Measurements from ENCODE around the gene EPHA3. TPM values are rescaled to one million over a fixed set of nuclear protein-coding genes. Genes with fewer than 3 reads are reported as not detected.

The EPHA3 gene
- total and polyA plus RNA-seq, 7 donors = under 0.01 to 23.5 (median 13.3) TPM; not detected in 1

DNA sequence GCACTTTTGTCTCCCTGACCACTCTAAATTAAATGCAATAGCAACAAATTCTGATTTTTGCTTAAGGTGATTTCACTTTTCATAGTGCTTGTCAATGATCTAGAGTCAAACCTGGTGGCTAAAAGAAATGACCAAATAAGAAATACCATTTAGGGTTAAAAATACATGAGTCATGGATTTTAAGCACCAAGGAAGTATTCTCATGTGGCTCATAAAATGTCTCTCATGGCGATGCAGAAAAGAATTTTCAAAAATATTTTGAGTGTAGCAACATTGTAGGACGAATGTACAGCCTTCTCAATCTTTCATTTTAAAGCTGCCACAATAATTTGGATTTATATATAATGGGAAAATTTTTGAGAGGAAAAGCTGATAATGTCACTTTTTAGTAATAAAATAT lies 193.6 kb downstream of the EPHA3 start:
- Histone ChIP-seq H3K9me3 (no peaks in the 10 kb centered on the region), H3K36me3 (no peaks in the 10 kb centered on the region), H3K27ac (no peak overlapping the region), H3K4me1 (no peaks in the 10 kb centered on the region), H3K27me3 (no peaks in the 10 kb centered on the region), H3K4me3 (no peak overlapping the region)
- intact Hi-C loops (cut with DNase I) = no loop called here
- 22 to 47% methylated on average over 2 of the region's 2 CpGs for WGBS, 2 donors
- DNase-seq = no peak
- no peak for TF ChIP-seq POLR2A (IDR thresholded peaks at IDR 0.05)
- TF ChIP-seq, protein P1, sequence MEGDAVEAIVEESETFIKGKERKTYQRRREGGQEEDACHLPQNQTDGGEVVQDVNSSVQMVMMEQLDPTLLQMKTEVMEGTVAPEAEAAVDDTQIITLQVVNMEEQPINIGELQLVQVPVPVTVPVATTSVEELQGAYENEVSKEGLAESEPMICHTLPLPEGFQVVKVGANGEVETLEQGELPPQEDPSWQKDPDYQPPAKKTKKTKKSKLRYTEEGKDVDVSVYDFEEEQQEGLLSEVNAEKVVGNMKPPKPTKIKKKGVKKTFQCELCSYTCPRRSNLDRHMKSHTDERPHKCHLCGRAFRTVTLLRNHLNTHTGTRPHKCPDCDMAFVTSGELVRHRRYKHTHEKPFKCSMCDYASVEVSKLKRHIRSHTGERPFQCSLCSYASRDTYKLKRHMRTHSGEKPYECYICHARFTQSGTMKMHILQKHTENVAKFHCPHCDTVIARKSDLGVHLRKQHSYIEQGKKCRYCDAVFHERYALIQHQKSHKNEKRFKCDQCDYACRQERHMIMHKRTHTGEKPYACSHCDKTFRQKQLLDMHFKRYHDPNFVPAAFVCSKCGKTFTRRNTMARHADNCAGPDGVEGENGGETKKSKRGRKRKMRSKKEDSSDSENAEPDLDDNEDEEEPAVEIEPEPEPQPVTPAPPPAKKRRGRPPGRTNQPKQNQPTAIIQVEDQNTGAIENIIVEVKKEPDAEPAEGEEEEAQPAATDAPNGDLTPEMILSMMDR (IDR thresholded peaks at IDR 0.05) = no peak

DNA sequence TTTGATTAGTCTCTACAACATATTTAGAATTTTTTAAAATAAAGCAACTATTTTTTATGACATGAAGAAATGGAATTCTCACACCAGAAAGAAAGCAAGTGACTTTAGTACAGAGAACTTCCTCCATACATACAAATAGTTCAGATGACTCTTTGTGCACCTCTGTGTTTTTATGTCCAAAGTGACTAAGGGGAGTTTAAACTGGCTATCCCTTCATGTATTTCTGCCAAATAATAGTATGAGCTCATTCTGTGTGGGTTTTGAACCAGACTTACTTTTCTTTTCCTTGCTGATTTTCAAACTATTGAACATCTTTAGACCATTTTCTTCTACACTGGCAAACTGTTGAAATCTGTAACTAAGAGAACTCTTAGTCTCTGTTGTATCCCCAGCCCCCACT lies 196.3 kb downstream of the EPHA3 start:
- DNase-seq = no peak
- Histone ChIP-seq H3K27me3 (no peaks in the 10 kb centered on the region), H3K27ac (no peak overlapping the region), H3K36me3 (no peaks in the 10 kb centered on the region), H3K9me3 (no peaks in the 10 kb centered on the region), H3K4me1 (no peaks in the 10 kb centered on the region), H3K4me3 (no peak overlapping the region)
- TF ChIP-seq, protein P1 (IDR thresholded peaks at IDR 0.05) = no peak
- TF ChIP-seq POLR2A (IDR thresholded peaks at IDR 0.05) = no peak
- TF ChIP-seq EP300 (IDR thresholded peaks at IDR 0.05) = no peak
- TF ChIP-seq POLR2AphosphoS5 (IDR thresholded peaks at IDR 0.05) = no peak
- intact Hi-C loops (cut with DNase I) = no loop called here

DNA sequence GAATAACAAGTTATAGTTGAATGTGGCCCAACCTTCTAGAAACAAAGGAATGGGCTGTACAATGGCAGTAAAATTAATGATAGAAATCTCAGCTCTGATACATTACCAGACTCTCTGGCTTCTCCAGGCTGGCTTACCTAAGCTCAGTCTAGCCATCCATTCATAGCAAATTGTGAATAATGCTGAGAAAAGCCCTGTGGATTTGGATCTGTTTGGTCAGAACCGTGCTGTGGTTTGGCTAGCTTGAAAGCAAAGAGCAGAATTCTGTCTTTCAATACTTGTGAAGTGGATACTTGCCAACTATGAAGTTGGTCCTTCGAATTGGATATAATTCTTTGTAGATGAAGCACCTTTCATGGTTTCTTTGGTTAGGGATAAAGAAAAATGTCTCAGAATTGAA lies 199.1 kb downstream of the EPHA3 start:
- WGBS, 2 donors = 53 to 74% methylated on average over 2 of the region's 2 CpGs
- H3K36me3 ChIP-seq = no peaks in the 10 kb centered on the region
- no peaks in the 10 kb centered on the region for H3K27me3 ChIP-seq
- H3K4me3 ChIP-seq = no peak overlapping the region
- no peak for DNase-seq
- TF ChIP-seq POLR2AphosphoS5 (IDR thresholded peaks at IDR 0.05) = no peak
- TF ChIP-seq EP300 (IDR thresholded peaks at IDR 0.05) = no peak
- TF ChIP-seq POLR2A (IDR thresholded peaks at IDR 0.05) = no peak
- TF ChIP-seq, protein P1 (IDR thresholded peaks at IDR 0.05) = no peak
- no peaks in the 10 kb centered on the region for H3K9me3 ChIP-seq
- no peak overlapping the region for H3K27ac ChIP-seq
- intact Hi-C loops (cut with DNase I) = no loop called here
- H3K4me1 ChIP-seq = peaks cover 0 to 16% (median 2%) of the 10 kb centered on the region in 4 donors

DNA sequence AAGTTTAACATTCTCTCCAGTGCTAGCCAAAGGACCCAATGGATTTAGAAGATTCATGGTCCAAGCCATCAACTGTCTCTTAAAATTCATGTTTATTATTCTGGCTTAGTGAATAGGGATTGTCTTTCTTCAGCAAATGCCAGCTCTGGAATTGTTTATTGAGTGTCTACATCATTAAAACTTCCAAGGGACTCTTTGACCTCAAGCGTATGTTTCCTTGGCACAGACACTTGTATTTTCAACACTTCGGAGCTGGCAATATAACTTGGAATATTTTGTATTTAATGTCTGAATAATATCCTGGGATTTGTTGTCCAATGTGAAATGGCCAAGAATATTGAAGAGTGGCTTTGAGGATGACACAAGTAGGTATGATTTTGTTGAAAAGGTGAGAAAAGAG lies 204.2 kb downstream of the EPHA3 start:
- WGBS, 2 donors = 35 to 67% methylated on average over 2 of the region's 2 CpGs
- TF ChIP-seq POLR2AphosphoS5 (IDR thresholded peaks at IDR 0.05) (peak in 1 of 4 donors; percentile 9), EP300 (IDR thresholded peaks at IDR 0.05) (no peak), POLR2A (IDR thresholded peaks at IDR 0.05) (no peak)
- TF ChIP-seq, protein P1 (IDR thresholded peaks at IDR 0.05) = no peak
- no peak for DNase-seq

DNA sequence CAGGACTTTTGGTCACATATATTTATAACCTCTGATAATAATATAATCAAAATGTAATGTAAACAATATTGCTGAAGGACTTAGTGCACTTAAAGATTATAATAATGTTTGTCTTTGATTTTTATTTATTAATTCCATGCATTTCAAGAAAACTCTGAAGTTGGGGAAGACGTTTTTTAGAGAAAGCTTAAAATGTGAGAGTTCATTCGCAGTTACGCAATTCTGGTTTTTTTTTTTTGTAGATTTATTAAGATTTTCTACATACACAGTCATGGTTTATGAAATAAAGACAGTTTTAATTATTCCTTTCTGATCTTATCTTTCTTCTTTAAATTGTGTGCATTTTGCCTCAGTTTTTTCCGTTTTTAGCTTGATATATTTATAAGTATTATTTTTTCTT lies 204.7 kb downstream of the EPHA3 start:
- intact Hi-C loops (cut with DNase I) = no loop called here
- no peak overlapping the region for H3K27ac ChIP-seq
- DNase-seq = no peak
- H3K36me3 ChIP-seq = no peaks in the 10 kb centered on the region
- H3K27me3 ChIP-seq = no peaks in the 10 kb centered on the region
- TF ChIP-seq, protein P1 (IDR thresholded peaks at IDR 0.05) = no peak
- TF ChIP-seq POLR2AphosphoS5 (IDR thresholded peaks at IDR 0.05) (no peak), POLR2A (IDR thresholded peaks at IDR 0.05) (no peak), EP300 (IDR thresholded peaks at IDR 0.05) (no peak)
- WGBS, 2 donors = 85 to 90% methylated on average over 4 of the region's 4 CpGs
- H3K9me3 ChIP-seq = no peaks in the 10 kb centered on the region
- no peak overlapping the region for H3K4me3 ChIP-seq
- peaks cover 0 to 21% (median 4%) of the 10 kb centered on the region in 4 donors for H3K4me1 ChIP-seq

More for the DNA sequence above, 204.2 kb downstream of the EPHA3 start:
- Histone ChIP-seq H3K36me3 (no peaks in the 10 kb centered on the region), H3K9me3 (no peaks in the 10 kb centered on the region), H3K4me1 (peaks cover 0 to 21% (median 4%) of the 10 kb centered on the region in 4 donors), H3K27me3 (no peaks in the 10 kb centered on the region), H3K4me3 (no peak overlapping the region), H3K27ac (no peak overlapping the region)
- intact Hi-C loops (cut with DNase I) = no loop called here
